CD4-positive, alpha-beta T cell (primary cell): Measurements from ENCODE around the gene LONP1. TPM values are rescaled to one million over a fixed set of nuclear protein-coding genes. Genes with fewer than 3 reads are reported as not detected.
"Not testable (repeated sequence)": the region's sequence is repeated elsewhere in the genome, so short reads cannot be mapped to it uniquely, and the experiment has no call there.

Source experiments
- ATAC-seq: fragments of 200-7000 bp; cut with Tn5 transposase; one replicate; pipeline ENCODE4 v1.10.0; 2022; ENCODE audit warnings: mild to moderate bottlenecking; ENCODE audit not compliant: poor library complexity
- CTCF ChIA-PET: fragments of 350-600 bp; sonication (Branson Sonifier 250); formaldehyde crosslinking; loops from one replicate; lab custom pipeline; 2021; ENCODE audit warnings: antibody characterized with exemption, inconsistent platforms; lab: Charles Lee
- POLR2A ChIA-PET: fragments of 350-600 bp; sonication (Branson Sonifier 250); formaldehyde crosslinking; loops from one replicate; lab custom pipeline; 2021; ENCODE audit warnings: antibody characterized with exemption, inconsistent platforms; lab: Charles Lee
- DNase-seq, 14 experiments: peaks; one replicate each; pipeline ENCODE4 v3.0.0-alpha.2; 2013 to 2020; ENCODE audit warnings: mixed read lengths in 2 of 14
- H3K27ac ChIP-seq, 2 donors: one replicate each; pipeline versions ENCODE4 v1.5.1 to v1.7.0; 2013; ENCODE audit warnings: low read length in 2 of 2, low read depth in 1 of 2, mild to moderate bottlenecking in 1 of 2
- H3K27me3 ChIP-seq, 2 experiments: 1 replicate in 1 of 2; 2 replicates in 1 of 2; pipeline versions ENCODE4 v1.6.1 to v1.7.0; 2013; ENCODE audit warnings: low read length in 2 of 2, control low read depth in 1 of 2, mild to moderate bottlenecking in 1 of 2, moderate library complexity in 1 of 2; ENCODE audit not compliant: insufficient read depth in 2 of 2, control insufficient read depth in 1 of 2
- H3K36me3 ChIP-seq: one replicate; pipeline ENCODE4 v1.6.1; 2013; ENCODE audit warnings: low read length, control low read depth; ENCODE audit not compliant: insufficient read depth
- H3K4me1 ChIP-seq: one replicate; pipeline ENCODE4 v1.6.1; 2013; ENCODE audit warnings: low read length, control low read depth; ENCODE audit not compliant: insufficient read depth
- H3K4me3 ChIP-seq: one replicate; pipeline ENCODE4 v1.5.1; 2013; ENCODE audit warnings: mild to moderate bottlenecking, low read length, moderate library complexity
- H3K9me3 ChIP-seq, 2 experiments: 1 replicate in 1 of 2; 2 replicates in 1 of 2; pipeline versions ENCODE4 v1.6.1 to v1.7.0; 2013; ENCODE audit warnings: low read length in 2 of 2, mild to moderate bottlenecking in 2 of 2, control low read depth in 1 of 2, moderate library complexity in 1 of 2; ENCODE audit not compliant: control insufficient read depth in 1 of 2, insufficient read depth in 1 of 2
- H3K27ac Mint-ChIP-seq: one replicate; pipeline ENCODE4 v1.8.0; 2020; ENCODE audit warnings: mixed read lengths
- H3K27me3 Mint-ChIP-seq: one replicate; pipeline ENCODE4 v1.8.0; 2021; ENCODE audit warnings: mixed read lengths
- H3K36me3 Mint-ChIP-seq: one replicate; pipeline ENCODE4 v1.8.0; 2021; ENCODE audit warnings: low read depth, mixed read lengths
- H3K4me1 Mint-ChIP-seq: one replicate; pipeline ENCODE4 v1.8.0; 2021; ENCODE audit warnings: low read depth, mixed read lengths
- H3K4me3 Mint-ChIP-seq: one replicate; pipeline ENCODE4 v1.8.0; 2020; ENCODE audit warnings: mild to moderate bottlenecking, mixed read lengths
- H3K9me3 Mint-ChIP-seq: one replicate; pipeline ENCODE4 v1.8.0; 2020; ENCODE audit warnings: mixed read lengths
- CTCF ChIP-seq: fragments of 200-600 bp; IDR thresholded peaks from one replicate; pipeline ENCODE4 v1.8.0; 2022; ENCODE audit warnings: antibody characterized with exemption, mild to moderate bottlenecking
- intact Hi-C, 2 experiments: fragments of 100-400 bp; cut with DNase I in 1 of 2; cut with micrococcal nuclease in 1 of 2; formaldehyde crosslinking; loops; one replicate each; pipeline versions ENCODE4 v1.15.1 to v1.9.0; 2023 to 2025; cut with DNase I, micrococcal nuclease
- total RNA-seq, 174 experiments: library from RNA in 2 of 174; stranded (reverse) in 2 of 174; gene quantifications; one replicate each; pipeline ENCODE4 v1.2.3 and lab custom pipeline; 2021 to 2026

The LONP1 gene
- total RNA-seq, 2 experiments from 2014 or later: 88.7 to 91.0 TPM

GRCh38 chr19:5742051-5742450 lies 22.1 kb upstream of the LONP1 start:
- Mint-ChIP-seq H3K27ac (no peak overlapping the region), H3K4me3 (no peak overlapping the region), H3K27me3 (peaks cover 4% of the 10 kb centered on the region), H3K9me3 (no peaks in the 10 kb centered on the region), H3K36me3 (no peaks in the 10 kb centered on the region), H3K4me1 (no peaks in the 10 kb centered on the region)
- Histone ChIP-seq H3K27ac (no peak overlapping the region), H3K36me3 (no peaks in the 10 kb centered on the region), H3K9me3 (no peaks in the 10 kb centered on the region), H3K4me1 (no peaks in the 10 kb centered on the region), H3K27me3 (no peaks in the 10 kb centered on the region), H3K4me3 (no peak overlapping the region)
- ChIA-PET CTCF (no interaction called here), POLR2A (no interaction called here)
- ATAC-seq (no peak), DNase-seq (no peak)
- intact Hi-C loops: no loop called here
- no peak for TF ChIP-seq CTCF

GRCh38 chr19:5738423-5738822 lies 18.5 kb upstream of the LONP1 start:
- no peak overlapping the region for H3K4me3 Mint-ChIP-seq
- ChIA-PET POLR2A (no interaction called here), CTCF (no interaction called here)
- Histone ChIP-seq H3K4me3 (no peak overlapping the region), H3K4me1 (no peaks in the 10 kb centered on the region), H3K27me3 (no peaks in the 10 kb centered on the region), H3K36me3 (no peaks in the 10 kb centered on the region), H3K9me3 (no peaks in the 10 kb centered on the region), H3K27ac (no peak overlapping the region)
- no peaks in the 10 kb centered on the region for H3K9me3 Mint-ChIP-seq
- no peaks in the 10 kb centered on the region for H3K4me1 Mint-ChIP-seq
- H3K27me3 Mint-ChIP-seq: peaks cover 6% of the 10 kb centered on the region
- no peak for TF ChIP-seq CTCF
- ATAC-seq: no peak
- DNase-seq: no peak
- H3K27ac Mint-ChIP-seq: no peak overlapping the region
- H3K36me3 Mint-ChIP-seq: no peaks in the 10 kb centered on the region
- intact Hi-C loops: no loop called here

- CTCF ChIA-PET: interaction anchor here (0.6 kb wide), 1 partner anchor 1775 kb away, joined by 4 read pairs; no protein-coding TSS in a partner anchor
- H3K4me1 ChIP-seq, H3K27me3 Mint-ChIP-seq, H3K27ac Mint-ChIP-seq, H3K4me1 Mint-ChIP-seq, H3K4me3 Mint-ChIP-seq, H3K36me3 Mint-ChIP-seq, H3K9me3 ChIP-seq, H3K9me3 Mint-ChIP-seq, H3K4me3 ChIP-seq, H3K27me3 ChIP-seq, ATAC-seq, H3K27ac ChIP-seq, POLR2A ChIA-PET, intact Hi-C loops, H3K36me3 ChIP-seq, DNase-seq: not testable (repeated sequence)
Observed at GRCh38 chr19:5733172-5733571, 13.2 kb upstream of the LONP1 start.

- no peaks in the 10 kb centered on the region for H3K27me3 ChIP-seq
- no peak for TF ChIP-seq CTCF
- no peaks in the 10 kb centered on the region for H3K4me1 Mint-ChIP-seq
- DNase-seq (no peak), ATAC-seq (no peak)
- H3K36me3 ChIP-seq: no peaks in the 10 kb centered on the region
- no peak overlapping the region for H3K27ac ChIP-seq
- H3K9me3 ChIP-seq: no peaks in the 10 kb centered on the region
- no peaks in the 10 kb centered on the region for H3K4me1 ChIP-seq
- POLR2A ChIA-PET: no interaction called here
- peaks cover 8% of the 10 kb centered on the region for H3K27me3 Mint-ChIP-seq
- H3K27ac Mint-ChIP-seq: no peak overlapping the region
- no peak overlapping the region for H3K4me3 Mint-ChIP-seq
- H3K9me3 Mint-ChIP-seq: no peaks in the 10 kb centered on the region
- intact Hi-C loops: no loop called here
- no peaks in the 10 kb centered on the region for H3K36me3 Mint-ChIP-seq
- CTCF ChIA-PET: no interaction called here
- H3K4me3 ChIP-seq: no peak overlapping the region
Observed at GRCh38 chr19:5727453-5728050, 7.6 kb upstream of the LONP1 start.
